Measurements from ENCODE around the gene HOXD9.
A peak's percentile ranks its signal among the peaks of the same experiment; 100 is the strongest.

HOXD9 gene

GRCh38 chr2:176152350-176153181, 30.0 kb downstream of the HOXD9 start:
- DNase-seq (ENCODE audit: low spot score), result peak; percentile 75

GRCh38 chr2:176154576-176155252, 32.2 kb downstream of the HOXD9 start:
- no peak for DNase-seq (ENCODE audit: low spot score)

GRCh38 chr2:176155356-176156044, 33.0 kb downstream of the HOXD9 start:
- DNase-seq (ENCODE audit: low spot score), result no peak

- DNase-seq (ENCODE audit: low spot score), result no peak
These were observed 33.8 kb downstream of the HOXD9 start for GRCh38 chr2:176156301-176156806.

- DNase-seq (ENCODE audit: low spot score), result peak; percentile 37
These were observed 34.4 kb downstream of the HOXD9 start, which contains the start of gene HOXD3 for GRCh38 chr2:176156807-176157498. Gene HOXD3, plus strand, starts transcription at chr2:176157307. Its CDS starts 11,808 bp downstream, at chr2:176169115.

GRCh38 chr2:176157499-176158185, 35.1 kb downstream of the HOXD9 start:
- DNase-seq (ENCODE audit: low spot score), result peak; percentile 63

GRCh38 chr2:176158186-176158591, 35.7 kb downstream of the HOXD9 start:
- DNase-seq (ENCODE audit: low spot score), result no peak

- no peak for DNase-seq (ENCODE audit: low spot score)
These were observed 36.5 kb downstream of the HOXD9 start for GRCh38 chr2:176158855-176159662.

- DNase-seq (ENCODE audit: low spot score), result no peak
These were observed 37.2 kb downstream of the HOXD9 start for GRCh38 chr2:176159663-176160250.

- no peak for DNase-seq (ENCODE audit: low spot score)
These were observed 37.9 kb downstream of the HOXD9 start for GRCh38 chr2:176160251-176160985.

- DNase-seq (ENCODE audit: low spot score), result no peak
These were observed 38.7 kb downstream of the HOXD9 start for GRCh38 chr2:176160986-176161824.

GRCh38 chr2:176161825-176162626, 39.5 kb downstream of the HOXD9 start:
- peak; percentile 77 for DNase-seq (ENCODE audit: low spot score)

- no peak for DNase-seq (ENCODE audit: low spot score)
These were observed 40.6 kb downstream of the HOXD9 start for GRCh38 chr2:176162911-176163671.

GRCh38 chr2:176163672-176164056, 41.1 kb downstream of the HOXD9 start:
- no peak for DNase-seq (ENCODE audit: low spot score)

GRCh38 chr2:176164201-176164600, 41.7 kb downstream of the HOXD9 start:
- DNase-seq (ENCODE audit: low spot score), result no peak

- no peak for DNase-seq (ENCODE audit: low spot score)
These were observed 42.3 kb downstream of the HOXD9 start for GRCh38 chr2:176164611-176165369.

Data from AG20443 (cell line).